PC-3 (cell line): ENCODE results near the gene KSR2.

Experiments
- CTCF ChIP-seq: fragments of 300-600 bp; sonication (generic); conservative IDR thresholded peaks from 2 replicates; pipeline ENCODE4 v1.5.1; 2017; ENCODE audit warnings: antibody characterized with exemption, low read depth, mild to moderate bottlenecking, low read length
- EZH2 ChIP-seq: fragments of 300-600 bp; sonication (generic); IDR thresholded peaks from one replicate; pipeline ENCODE4 v1.6.1; 2017; ENCODE audit warnings: antibody characterized with exemption, mild to moderate bottlenecking, low read length; ENCODE audit not compliant: unreplicated experiment
- EZH2phosphoT487 ChIP-seq: fragments of 300-600 bp; sonication (generic); IDR thresholded peaks from 2 replicates; pipeline ENCODE4 v1.6.1; 2018; ENCODE audit warnings: mild to moderate bottlenecking, antibody characterized with exemption, low read length, borderline replicate concordance

GRCh38 chr12:117662620-117663395 lies 306.0 kb downstream of the KSR2 start:
- TF ChIP-seq CTCF (no peak), EZH2 (no peak), EZH2phosphoT487 (no peak)
